VCaP (cell line): Measurements from ENCODE around the gene PRKAB1.
A peak's percentile ranks its signal among the peaks of the same experiment; 100 is the strongest.

Experiments
- H3K27ac ChIP-seq: fragments of 450-650 bp; 2 replicates; pipeline ENCODE4 v1.5.1; 2017
- CTCF ChIP-seq: fragments of 450-650 bp; conservative IDR thresholded peaks from 2 replicates; pipeline ENCODE4 v1.5.1; 2017; ENCODE audit warnings: mild to moderate bottlenecking, moderate library complexity

Gene PRKAB1

GRCh38 chr12:119692997-119693396, 25.1 kb downstream of the PRKAB1 start:
- H3K27ac ChIP-seq = peak overlapping the region; percentile 82
- TF ChIP-seq CTCF = no peak

GRCh38 chr12:119693511-119693910, 25.6 kb downstream of the PRKAB1 start:
- H3K27ac ChIP-seq = peak overlapping the region; percentile 82
- no peak for TF ChIP-seq CTCF

- H3K27ac ChIP-seq = peak overlapping the region; percentile 82
- TF ChIP-seq CTCF = no peak
Measured at GRCh38 chr12:119694111-119694510, 26.2 kb downstream of the PRKAB1 start.

- H3K27ac ChIP-seq = peak overlapping the region; percentile 82
- TF ChIP-seq CTCF = peak; percentile 75
Measured at GRCh38 chr12:119695034-119695433, 27.1 kb downstream of the PRKAB1 start.

GRCh38 chr12:119696943-119697342, 29.0 kb downstream of the PRKAB1 start:
- H3K27ac ChIP-seq = no peak overlapping the region
- TF ChIP-seq CTCF = no peak

GRCh38 chr12:119699199-119699760, 31.3 kb downstream of the PRKAB1 start:
- no peak for TF ChIP-seq CTCF

GRCh38 chr12:119700078-119700477, 32.1 kb downstream of the PRKAB1 start:
- TF ChIP-seq CTCF = no peak
- H3K27ac ChIP-seq = no peak overlapping the region

More at GRCh38 chr12:119699199-119699760, 31.3 kb downstream of the PRKAB1 start:
- H3K27ac ChIP-seq = no peak overlapping the region
